Activated T-cell treated with anti-CD3 and anti-CD28 coated beads for 4 hours (primary cell): Measurements from ENCODE around the gene KRT72.

Source experiments
- DNase-seq: peaks from one replicate; pipeline ENCODE4 v3.0.0-alpha.2; 2020

The KRT72 gene

GRCh38 chr12:52600941-52601481 lies at the start of gene KRT72:
TSS of gene KRT72 (minus strand) at chr12:52601463. CDS start at chr12:52601452, 11 bp downstream.
- DNase-seq, result no peak

GRCh38 chr12:52650520-52651081 lies 49.3 kb upstream of the KRT72 start:
- DNase-seq, result no peak

DNA sequence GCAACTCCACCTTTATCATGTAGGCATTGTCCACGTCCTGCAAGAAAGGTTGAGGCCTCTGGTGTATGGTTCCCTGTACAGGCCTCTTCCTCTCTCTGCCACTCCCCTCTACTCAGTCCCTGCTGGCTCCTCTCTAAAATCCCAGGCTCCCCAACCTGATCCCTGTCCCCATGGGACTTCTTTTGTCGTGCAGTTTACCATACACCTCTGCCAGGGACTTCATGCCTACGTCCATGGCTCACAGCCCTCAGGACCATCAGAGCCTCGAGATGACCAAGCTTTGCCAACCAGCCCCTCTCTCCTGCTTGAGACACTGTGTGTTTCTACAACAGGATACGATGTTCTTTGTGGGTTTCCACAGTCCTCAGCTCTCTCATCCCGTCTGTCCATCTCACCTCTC lies 47.8 kb upstream of the KRT72 start:
- DNase-seq, result no peak

GRCh38 chr12:52648012-52648550 lies 46.8 kb upstream of the KRT72 start:
- no peak for DNase-seq

DNA sequence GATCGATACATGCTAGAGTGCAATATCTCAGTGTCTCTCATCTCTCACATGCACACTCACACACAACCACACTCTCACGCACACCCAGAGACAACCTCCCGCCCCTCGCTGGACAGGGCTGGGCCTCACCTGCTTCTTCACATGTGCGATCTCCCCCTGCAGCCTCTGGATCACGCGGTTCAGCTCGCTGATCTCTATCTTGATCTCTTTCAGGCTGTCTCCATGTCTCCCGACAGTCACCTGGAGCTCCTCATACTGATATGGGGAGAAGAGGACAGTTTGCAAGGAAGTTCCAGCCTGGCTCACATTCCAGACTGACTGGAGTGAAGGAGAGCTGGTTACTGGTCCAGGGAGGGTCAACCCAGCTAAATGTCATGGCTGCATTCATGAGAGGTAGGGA lies 46.3 kb upstream of the KRT72 start:
- DNase-seq, result no peak

DNA sequence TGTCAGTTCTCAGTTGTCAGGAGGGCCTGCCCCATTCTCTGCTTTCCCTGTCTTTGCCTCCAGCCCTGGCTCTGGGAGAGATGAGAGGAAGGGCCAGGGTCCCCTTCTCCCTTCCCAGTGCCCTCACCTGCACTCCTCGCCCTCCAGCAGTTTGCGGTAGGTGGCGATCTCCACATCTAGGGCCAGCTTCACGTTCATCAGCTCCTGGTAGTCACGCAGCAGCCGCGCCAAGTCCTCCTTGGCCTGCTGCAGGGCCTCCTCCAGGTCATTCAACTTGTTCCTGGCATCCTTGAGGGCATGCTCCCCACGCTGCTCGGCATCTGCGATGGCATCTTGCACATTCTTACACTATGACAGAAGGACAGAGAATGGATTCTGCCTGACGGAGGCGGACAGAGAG lies 45.4 kb upstream of the KRT72 start:
- no peak for DNase-seq

DNA sequence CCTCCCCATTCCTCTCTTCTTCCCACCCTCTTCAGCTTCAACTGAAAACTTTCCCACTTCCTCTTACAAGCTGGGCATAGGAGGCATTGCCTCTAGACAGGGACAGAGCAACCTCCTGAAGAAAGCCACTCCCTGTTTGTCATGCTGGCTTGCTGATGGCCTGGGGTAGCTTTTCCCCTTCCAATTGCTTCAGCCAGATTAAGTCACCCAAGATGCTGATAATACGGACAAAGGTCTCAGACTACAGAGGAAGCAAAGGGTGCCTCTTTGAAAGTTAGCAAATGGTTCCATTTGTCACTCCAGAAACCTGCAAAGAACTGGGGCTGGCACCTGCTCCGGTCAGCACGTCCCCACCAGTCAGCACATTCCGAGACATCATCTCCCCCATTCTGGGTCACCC lies 44.7 kb upstream of the KRT72 start:
- DNase-seq, result no peak

- no peak for DNase-seq
Observed at GRCh38 chr12:52645120-52645761, 44.0 kb upstream of the KRT72 start.

DNA sequence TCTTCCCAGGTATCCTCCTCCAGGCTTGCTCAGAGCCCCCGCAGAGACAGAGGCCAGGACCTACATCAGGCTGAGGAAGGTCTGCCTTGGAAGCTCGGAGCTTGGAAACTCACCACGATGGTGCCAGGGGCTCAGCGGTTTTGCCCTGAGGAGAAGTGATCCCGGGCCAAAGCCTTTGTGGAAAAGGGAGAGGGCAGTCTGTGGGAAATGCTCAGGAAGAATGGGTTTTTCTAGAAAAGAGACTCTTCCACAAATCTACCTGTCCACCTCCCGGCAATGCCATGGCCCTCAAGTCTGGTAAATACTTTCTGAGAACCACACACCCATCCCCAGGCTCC lies 42.8 kb upstream of the KRT72 start:
- DNase-seq, result no peak

DNA sequence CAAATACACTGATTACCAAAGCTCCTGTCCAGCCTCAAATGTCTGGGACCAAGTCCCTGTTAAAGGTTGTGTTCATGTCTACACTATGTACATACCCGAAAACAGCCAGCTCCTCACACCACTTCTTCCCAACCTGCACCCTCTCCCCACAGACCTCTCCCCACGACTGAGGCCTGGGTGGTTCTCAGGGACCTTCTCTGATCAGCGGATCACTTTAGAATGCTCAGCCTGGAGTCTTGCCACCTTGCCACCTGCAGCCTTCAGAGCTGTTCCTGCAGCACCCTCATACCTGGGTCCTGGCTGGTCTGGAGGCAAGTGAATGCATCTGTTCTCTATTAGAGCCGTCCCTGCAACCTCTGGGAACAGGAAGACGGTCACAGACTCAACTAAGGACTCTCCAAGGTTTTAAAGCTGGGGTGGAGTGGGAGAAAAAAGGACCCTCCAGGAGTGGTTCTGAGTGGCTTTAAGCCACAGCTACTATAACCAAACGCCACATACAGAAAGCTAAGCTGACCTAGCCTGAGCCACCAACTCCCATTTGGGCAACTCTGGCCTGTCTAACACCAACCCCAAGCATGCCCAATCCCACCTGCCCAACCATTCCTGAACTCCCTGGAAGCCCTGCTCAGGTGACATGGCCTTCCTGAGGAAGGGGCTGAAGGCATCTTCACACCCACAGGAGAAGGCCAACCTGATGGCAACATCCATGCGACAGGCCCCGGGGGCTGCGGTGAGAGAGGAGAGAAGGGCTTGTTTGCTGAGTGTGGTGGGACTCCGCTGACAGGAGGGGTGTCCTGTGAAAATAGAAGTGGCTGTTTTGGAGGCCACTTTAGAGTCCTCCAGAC lies 42.2 kb upstream of the KRT72 start:
- no peak for DNase-seq

GRCh38 chr12:52641468-52641867 lies 40.2 kb upstream of the KRT72 start:
- no peak for DNase-seq

- DNase-seq, result no peak
Observed at GRCh38 chr12:52637299-52637698, 36.0 kb upstream of the KRT72 start.

- no peak for DNase-seq
Observed at GRCh38 chr12:52636592-52637258, 35.5 kb upstream of the KRT72 start.

DNA sequence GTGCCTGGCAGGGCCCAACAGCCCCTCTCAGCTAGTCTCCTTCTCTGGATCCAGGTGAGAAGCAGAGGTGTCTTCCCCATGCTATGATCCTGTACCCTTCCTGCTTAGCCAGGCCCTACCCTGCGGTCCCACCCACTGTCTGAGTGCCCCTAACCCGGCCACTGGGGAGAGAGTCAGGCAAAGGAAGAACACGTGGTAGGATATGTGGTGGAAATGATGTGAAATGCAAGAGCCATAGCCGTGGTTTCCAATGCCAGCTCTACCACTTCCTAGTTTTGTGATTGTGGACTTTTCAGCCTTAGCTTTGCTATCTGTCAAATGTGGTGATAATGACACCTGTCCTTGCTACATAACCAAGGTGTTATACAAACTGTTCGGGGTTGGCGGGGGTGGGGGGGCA lies 34.9 kb upstream of the KRT72 start:
- no peak for DNase-seq

DNA sequence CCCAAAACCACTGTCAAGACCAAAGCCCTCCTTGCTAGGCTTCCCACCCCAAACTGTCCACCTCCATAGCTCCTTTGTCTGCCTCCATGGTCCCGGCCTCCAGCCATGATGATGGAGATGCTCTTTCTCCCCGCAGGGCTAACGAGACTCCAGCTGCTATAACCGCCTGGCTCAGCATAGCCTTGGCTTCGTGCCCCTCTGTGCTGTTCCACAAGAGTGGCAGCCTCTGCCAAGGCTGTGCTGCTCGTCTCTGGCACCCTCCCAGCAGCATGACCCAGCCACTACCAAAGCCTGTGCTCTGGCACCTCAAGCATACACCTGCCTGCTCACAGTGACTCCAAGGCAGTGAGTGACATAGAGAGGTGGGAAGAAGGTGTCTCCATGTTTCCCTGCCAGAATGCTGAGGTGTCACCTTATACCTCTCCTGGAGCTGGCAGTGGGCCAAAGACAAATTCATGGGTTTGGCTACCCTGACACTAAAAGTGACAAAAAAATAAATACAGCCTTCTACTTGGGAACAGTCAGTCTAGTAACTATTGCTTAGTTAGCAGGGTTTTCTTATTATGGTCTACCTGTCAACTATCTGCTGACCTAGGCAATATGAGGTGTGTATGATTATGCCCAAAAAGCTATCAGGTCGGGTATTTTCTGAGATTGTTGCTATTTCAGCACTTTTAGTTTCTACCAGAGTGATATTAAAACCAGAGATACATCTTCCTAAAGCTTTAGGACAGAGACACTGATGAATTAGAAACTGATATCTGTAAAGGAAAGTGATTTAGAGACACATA lies 33.2 kb upstream of the KRT72 start:
- no peak for DNase-seq

DNA sequence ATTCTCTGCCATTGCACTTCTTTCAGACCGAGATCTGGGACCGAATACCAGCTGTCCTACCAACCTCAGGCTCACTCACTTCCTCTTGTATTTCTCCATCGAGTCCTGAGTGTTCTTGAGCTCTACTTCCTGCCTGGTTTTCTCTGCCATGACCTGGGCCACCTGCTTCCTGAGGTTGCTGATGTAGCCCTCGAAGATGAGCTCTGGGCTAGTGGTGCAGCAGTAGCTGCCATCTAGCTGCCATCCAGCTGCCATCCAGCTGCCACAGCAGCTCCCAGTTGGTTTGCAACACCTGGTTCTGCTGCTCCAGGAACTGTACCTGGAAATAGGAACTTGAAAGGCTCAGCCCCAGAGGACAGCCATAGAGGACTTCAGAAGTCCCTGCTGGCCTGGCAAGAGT lies 32.1 kb upstream of the KRT72 start:
- no peak for DNase-seq

DNA sequence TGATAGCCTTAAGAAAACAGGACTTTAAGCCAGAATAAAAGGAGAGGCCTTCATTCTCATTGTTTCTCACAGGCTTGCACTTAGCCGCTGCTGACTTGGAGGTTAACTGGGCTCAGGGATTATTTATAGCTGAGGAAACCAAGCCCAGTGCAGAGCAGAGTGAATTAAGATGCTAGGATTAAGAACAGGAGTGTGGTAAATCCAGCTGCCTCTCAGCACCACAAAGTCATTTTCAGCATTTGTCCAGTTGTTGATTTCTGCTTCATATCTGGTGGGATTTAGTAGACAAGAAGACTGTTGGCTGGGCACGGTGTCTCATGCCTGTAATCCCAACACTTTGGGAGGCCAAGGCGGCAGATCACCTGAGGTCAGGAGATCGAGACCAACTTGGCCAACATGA lies 31.4 kb upstream of the KRT72 start:
- DNase-seq, result no peak

- no peak for DNase-seq
Observed at GRCh38 chr12:52631676-52632459, 30.6 kb upstream of the KRT72 start.

DNA sequence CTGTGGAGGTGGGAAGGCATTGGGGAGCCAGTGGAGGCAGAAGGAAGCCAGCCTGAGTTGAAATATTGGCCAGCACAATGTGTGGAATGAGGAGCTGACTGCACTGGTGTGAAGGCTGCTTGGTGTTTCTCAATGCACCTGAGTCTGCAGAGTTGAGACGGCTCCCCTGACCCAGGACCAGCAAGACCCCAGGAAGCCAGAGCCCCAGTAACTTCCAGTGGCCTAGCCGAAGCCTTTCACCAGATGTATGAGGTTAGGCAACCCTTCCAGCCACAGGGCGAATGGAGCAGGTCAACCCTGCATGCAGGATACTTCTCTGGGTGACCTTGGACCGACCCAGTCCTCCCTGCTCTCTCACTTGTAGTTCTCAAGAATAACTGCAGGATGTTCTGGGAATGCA lies 30.0 kb upstream of the KRT72 start:
- DNase-seq, result no peak

DNA sequence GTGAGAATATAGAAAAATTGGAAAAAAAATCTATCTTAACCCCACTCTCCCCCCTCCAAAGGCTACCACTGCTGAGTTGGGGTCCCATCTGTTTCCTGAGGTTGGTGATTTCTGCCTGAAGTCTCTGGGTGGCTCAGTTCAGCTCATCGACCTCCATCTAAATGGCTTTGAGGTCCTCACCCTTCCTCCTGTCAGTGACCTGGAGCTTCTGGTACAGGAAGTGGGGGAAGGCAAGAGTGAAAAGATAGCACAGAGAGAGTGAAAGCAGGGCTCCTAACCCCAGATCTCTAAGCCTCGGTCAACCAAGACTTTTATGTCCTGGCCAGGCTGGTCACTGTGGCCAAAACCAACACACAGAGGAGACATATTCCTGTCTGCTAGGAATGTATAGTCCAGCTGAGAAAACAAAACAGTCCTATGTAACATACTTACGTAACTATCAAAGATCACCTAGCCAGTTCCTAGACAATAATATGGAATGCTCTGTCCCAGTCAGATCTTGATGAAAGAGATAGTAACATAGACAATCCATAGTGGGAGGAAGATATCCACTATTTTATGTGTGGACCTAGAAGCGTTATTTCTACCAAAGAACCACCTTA lies 29.4 kb upstream of the KRT72 start:
- DNase-seq, result no peak

GRCh38 chr12:52630008-52630500 lies 28.8 kb upstream of the KRT72 start:
- DNase-seq, result no peak
